ENCODE data around the gene EFHD1. TPM values are rescaled to one million over a fixed set of nuclear protein-coding genes. Genes with fewer than 3 reads are reported as not detected.

The EFHD1 gene
- total and polyA plus RNA-seq, 2 of the 13 experiments (the other 11 are each of a cell fraction or from before 2014, with no cell fraction given) = 0.09 TPM; not detected in 1

GRCh38 chr2:232655392-232655791, 22.0 kb downstream of the EFHD1 start (continued):
- no peak for TF ChIP-seq HMGA1 (CRISPR knock-in tag; conservative IDR thresholded peaks at IDR 0.05)
- TF ChIP-seq ZMAT3 (CRISPR knock-in tag; conservative IDR thresholded peaks at IDR 0.05) = no peak

- H2AFZ ChIP-seq (ENCODE audit: low read length) = no peak overlapping the region
- H3K27ac ChIP-seq (ENCODE audit: extremely low read length, insufficient read depth, low read length) = no peak overlapping the region
- POLR2A ChIA-PET = no interaction called here
- TF ChIP-seq STAG1 (CRISPR knock-in tag; IDR thresholded peaks at IDR 0.05) (0 out of 2 replicates have a peak, but pooled peaks have one; percentile 17), SMAD1 (CRISPR knock-in tag; IDR thresholded peaks at IDR 0.05; ENCODE audit: borderline replicate concordance, low read depth) (no peak), ZNF232 (CRISPR knock-in tag; IDR thresholded peaks at IDR 0.05; ENCODE audit: borderline replicate concordance) (no peak), ZNF292 (CRISPR knock-in tag; IDR thresholded peaks at IDR 0.05; ENCODE audit: borderline replicate concordance, low read depth) (no peak), CTCF (CRISPR knock-in tag; IDR thresholded peaks at IDR 0.05) (peak; percentile 42), SSRP1 (CRISPR knock-in tag; IDR thresholded peaks at IDR 0.05) (no peak), HNRNPK (IDR thresholded peaks at IDR 0.05; ENCODE audit: low read depth, low read length, poor library complexity, severe bottlenecking) (no peak), SOX13 (IDR thresholded peaks at IDR 0.05) (no peak), SOX13 (CRISPR knock-in tag; conservative IDR thresholded peaks at IDR 0.05 in 1 of 2, IDR thresholded peaks at IDR 0.05 in 1 of 2) (no peak)
- H4K20me1 ChIP-seq (ENCODE audit: insufficient read depth, low read length) = no peaks in the 10 kb centered on the region
- FAIRE-seq (peak; percentile 80), DNase-seq (ENCODE audit: low spot score) (no peak), ATAC-seq (peak; percentile 36; the same call in 2 of the 3 replicates)
- no peaks in the 10 kb centered on the region for H3K27me3 ChIP-seq (ENCODE audit: control insufficient read depth in 1 of 2, insufficient read depth in 2 of 2, low read length in 2 of 2)
- H3K79me2 ChIP-seq (ENCODE audit: insufficient read depth, low read length) = no peaks in the 10 kb centered on the region
- H3K9me3 ChIP-seq (ENCODE audit: low read length) = no peaks in the 10 kb centered on the region
- H3K4me1 ChIP-seq (ENCODE audit: insufficient read depth, low read length) = peaks cover 15% of the 10 kb centered on the region; the same call in 1 of the 2 replicates
- H3K4me2 ChIP-seq (ENCODE audit: low read depth, low read length) = no peak overlapping the region
- no peaks in the 10 kb centered on the region for H3K36me3 ChIP-seq (replicated peaks in 1 of 2; ENCODE audit: control insufficient read depth in 1 of 2, insufficient read depth in 2 of 2, low read length in 2 of 2)
- H3K9ac ChIP-seq (ENCODE audit: insufficient read depth, low read depth, low read length) = no peak overlapping the region
- WGBS (ENCODE audit: low lambda C conversion rate) = 33% methylated on average over 7 of the region's 7 CpGs
- no TSS peak for BruUV-seq (replicated peaks)
- in situ Hi-C loops (cut with HindIII; ENCODE audit: extremely low pct_ligation_motif_present, low pct_unique_long_range_greater_than_20kb) = no loop called here
- H3K4me3 ChIP-seq (replicated peaks in 1 of 3; ENCODE audit: insufficient read depth in 1 of 3, low read depth in 2 of 3, low read length in 3 of 3) = no peak overlapping the region
- intact Hi-C loops (cut with micrococcal nuclease; ENCODE audit: unreplicated experiment) = no loop called here
- CTCF ChIA-PET (ENCODE audit: low intra/inter-chr PET ratio, low total read pairs) = no interaction called here
Measured at GRCh38 chr2:232658217-232658785, 24.9 kb downstream of the EFHD1 start.

Measured in HepG2 (cell line).